HAP-1 (cell line): Measurements from ENCODE around the gene ADAP1.

Experiments
- DNase-seq, 2 experiments: peaks; one replicate each; pipeline ENCODE4 v3.0.0-alpha.2; 2016 to 2020; ENCODE audit warnings: low spot score in 2 of 2
- H3K27me3 ChIP-seq: fragments of 250-450 bp; sonication (Bioruptor Pico); 2 replicates; pipeline ENCODE4 v1.5.1; 2020; ENCODE audit warnings: low read depth, mild to moderate bottlenecking, moderate library complexity
- H3K36me3 ChIP-seq: fragments of 250-450 bp; sonication (Bioruptor Pico); replicated peaks from 2 replicates; pipeline ENCODE4 v1.5.1; 2020; ENCODE audit warnings: mild to moderate bottlenecking
- H3K4me1 ChIP-seq: fragments of 250-450 bp; sonication (Bioruptor Pico); 2 replicates; pipeline ENCODE4 v1.5.1; 2020; ENCODE audit warnings: mild to moderate bottlenecking
- H3K4me3 ChIP-seq: fragments of 250-450 bp; sonication (Bioruptor Pico); 2 replicates; pipeline ENCODE4 v1.5.1; 2020; ENCODE audit warnings: mild to moderate bottlenecking, moderate library complexity
- H3K9me3 ChIP-seq: fragments of 250-450 bp; sonication (Bioruptor Pico); 2 replicates; pipeline ENCODE4 v1.5.1; 2020; ENCODE audit warnings: mild to moderate bottlenecking, moderate library complexity
- in situ Hi-C: fragments of 300-500 bp; cut with MboI; formaldehyde crosslinking; loops from 3 replicates; pipeline ENCODE4 v1.14.3; 2020; ENCODE audit warnings: low sequenced_read_pairs, inconsistent platforms, mixed read lengths

The ADAP1 gene

GRCh38 chr7:851204-851603, 103.3 kb downstream of the ADAP1 start:
- Histone ChIP-seq H3K4me1 (no peaks in the 10 kb centered on the region), H3K4me3 (no peak overlapping the region), H3K27me3 (no peaks in the 10 kb centered on the region), H3K9me3 (no peaks in the 10 kb centered on the region), H3K36me3 (peaks cover 56% of the 10 kb centered on the region)
- in situ Hi-C loops = no loop called here
- peak in 1 of 2 experiments; percentile 3 for DNase-seq

- DNase-seq = no peak
- Histone ChIP-seq H3K4me3 (no peak overlapping the region), H3K27me3 (no peaks in the 10 kb centered on the region), H3K4me1 (no peaks in the 10 kb centered on the region), H3K36me3 (peaks cover 52% of the 10 kb centered on the region), H3K9me3 (no peaks in the 10 kb centered on the region)
- in situ Hi-C loops = no loop called here
Observed at GRCh38 chr7:849781-850180, 104.7 kb downstream of the ADAP1 start.

GRCh38 chr7:849145-849544, 105.3 kb downstream of the ADAP1 start:
- peaks cover 51% of the 10 kb centered on the region for H3K36me3 ChIP-seq
- in situ Hi-C loops = no loop called here

More at GRCh38 chr7:849145-849544, 105.3 kb downstream of the ADAP1 start:
- no peak for DNase-seq
- no peaks in the 10 kb centered on the region for H3K27me3 ChIP-seq
- no peaks in the 10 kb centered on the region for H3K9me3 ChIP-seq
- no peak overlapping the region for H3K4me3 ChIP-seq
- H3K4me1 ChIP-seq = no peaks in the 10 kb centered on the region
